Naive thymus-derived CD8-positive, alpha-beta T cell (primary cell): ENCODE results near the gene DUS1L. TPM values are rescaled to one million over a fixed set of nuclear protein-coding genes. Genes with fewer than 3 reads are reported as not detected.
A peak's percentile ranks its signal among the peaks of the same experiment; 100 is the strongest.
"Not testable (repeated sequence)": the region's sequence is repeated elsewhere in the genome, so short reads cannot be mapped to it uniquely, and the experiment has no call there.

Experiments used
- ATAC-seq, 2 donors: fragments of 150-1000 bp; cut with Tn5 transposase in 1 of 2; sonication (Bioruptor Pico), chemical (Tn5 transposase) in 1 of 2; 1 replicate in 1 of 2; 2 replicates in 1 of 2; pipeline ENCODE4 v1.10.0; 2021; ENCODE audit warnings: mild to moderate bottlenecking in 2 of 2, moderate library complexity in 2 of 2
- POLR2A ChIA-PET: fragments of 350-600 bp; sonication (Branson Sonifier 250); formaldehyde crosslinking; loops from one replicate; lab custom pipeline; 2021; ENCODE audit warnings: antibody characterized with exemption; lab: Charles Lee
- DNase-seq, 10 donors: peaks; one replicate each; pipeline versions ENCODE4 v3.0.0 to v3.0.0-alpha.2; 2020 to 2022
- H3K27ac Mint-ChIP-seq, 10 donors: one replicate each; pipeline ENCODE4 v1.8.0; 2020 to 2022; ENCODE audit warnings: mild to moderate bottlenecking in 10 of 10, mixed read lengths in 10 of 10, moderate library complexity in 4 of 10, inconsistent platforms in 1 of 10
- H3K27me3 Mint-ChIP-seq, 5 donors: one replicate each; pipeline ENCODE4 v1.8.0; 2021 to 2022; ENCODE audit warnings: mixed read lengths in 5 of 5
- H3K36me3 Mint-ChIP-seq, 3 donors: one replicate each; pipeline ENCODE4 v1.8.0; 2020 to 2022; ENCODE audit warnings: mixed read lengths in 3 of 3, mild to moderate bottlenecking in 2 of 3, inconsistent platforms in 1 of 3
- H3K4me1 Mint-ChIP-seq, 4 donors: one replicate each; pipeline ENCODE4 v1.8.0; 2021 to 2022; ENCODE audit warnings: mixed read lengths in 4 of 4
- H3K4me3 Mint-ChIP-seq, 10 donors: one replicate each; pipeline ENCODE4 v1.8.0; 2020 to 2022; ENCODE audit warnings: mild to moderate bottlenecking in 10 of 10, mixed read lengths in 10 of 10, moderate library complexity in 6 of 10, inconsistent platforms in 1 of 10
- H3K9me3 Mint-ChIP-seq, 9 donors: one replicate each; pipeline ENCODE4 v1.8.0; 2020 to 2022; ENCODE audit warnings: mixed read lengths in 9 of 9, mild to moderate bottlenecking in 3 of 9, inconsistent platforms in 1 of 9, moderate library complexity in 1 of 9
- polyA plus RNA-seq, 3 donors: library from polyadenylated mRNA; unstranded; fragments of 300-500 nt; fragmentation: Illumina TruSeq; gene quantifications; one replicate each; pipeline ENCODE4 v1.2.3, GENCODE V29; 2021
- total RNA-seq, 8 experiments: library from RNA in 2 of 8; stranded (reverse) in 2 of 8; gene quantifications; one replicate each; pipeline ENCODE4 v1.2.3 and lab custom pipeline; 2021 to 2026

DUS1L gene
- total and polyA plus RNA-seq, 5 experiments from 2014 or later: 68.6 to 167 (median 142) TPM

GRCh38 chr17:82049106-82049505, 16.5 kb downstream of the DUS1L start:
- POLR2A ChIA-PET: interaction anchor here (5.0 kb wide), 1 partner anchor 17 kb away, joined by 38 read pairs; the partner anchor contains the start of gene DUS1L
- Mint-ChIP-seq H3K4me3 (peak overlapping the region in 4 of 10 donors; percentile 42 to 68 (median 48)), H3K4me1 (peaks cover 0 to 27% (median 17%) of the 10 kb centered on the region in 4 donors), H3K27me3 (no peaks in the 10 kb centered on the region), H3K27ac (peak overlapping the region in 2 of 10 donors; percentile 22 to 75), H3K36me3 (peaks cover 0 to 10% (median 0%) of the 10 kb centered on the region in 3 donors), H3K9me3 (no peaks in the 10 kb centered on the region)
- no peak for ATAC-seq
- no peak for DNase-seq

DNA sequence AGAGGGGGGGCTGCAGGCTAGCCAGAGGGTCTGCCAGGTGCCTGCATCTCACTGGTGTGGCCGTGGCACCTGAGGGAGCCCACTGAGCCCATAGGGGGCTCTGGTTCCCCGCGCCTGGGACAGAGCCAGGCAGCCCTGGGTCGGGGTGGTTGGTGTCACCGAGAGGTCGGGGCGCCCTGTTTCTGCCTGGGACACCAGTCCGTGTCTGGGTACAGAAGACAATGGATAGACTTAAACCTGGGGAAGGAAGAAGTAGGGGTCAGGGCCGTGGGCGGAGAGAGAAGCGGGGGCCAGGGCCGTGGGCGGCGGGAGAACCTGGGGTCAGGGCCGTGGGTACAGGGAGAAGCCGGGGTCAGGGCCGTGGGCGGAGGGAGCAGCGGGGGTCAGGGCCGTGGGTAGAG, 17.0 kb downstream of the DUS1L start:
- Mint-ChIP-seq H3K4me1 (peaks cover 0 to 24% (median 17%) of the 10 kb centered on the region in 4 donors), H3K27me3 (no peaks in the 10 kb centered on the region), H3K36me3 (peaks cover 0 to 10% (median 0%) of the 10 kb centered on the region in 3 donors), H3K4me3 (peak overlapping the region in 4 of 10 donors; percentile 45 to 73 (median 48)), H3K27ac (peak overlapping the region in 1 of 10 donors; percentile 11), H3K9me3 (no peaks in the 10 kb centered on the region)
- ATAC-seq (no peak), DNase-seq (no peak)
- POLR2A ChIA-PET: no interaction called here

DNA sequence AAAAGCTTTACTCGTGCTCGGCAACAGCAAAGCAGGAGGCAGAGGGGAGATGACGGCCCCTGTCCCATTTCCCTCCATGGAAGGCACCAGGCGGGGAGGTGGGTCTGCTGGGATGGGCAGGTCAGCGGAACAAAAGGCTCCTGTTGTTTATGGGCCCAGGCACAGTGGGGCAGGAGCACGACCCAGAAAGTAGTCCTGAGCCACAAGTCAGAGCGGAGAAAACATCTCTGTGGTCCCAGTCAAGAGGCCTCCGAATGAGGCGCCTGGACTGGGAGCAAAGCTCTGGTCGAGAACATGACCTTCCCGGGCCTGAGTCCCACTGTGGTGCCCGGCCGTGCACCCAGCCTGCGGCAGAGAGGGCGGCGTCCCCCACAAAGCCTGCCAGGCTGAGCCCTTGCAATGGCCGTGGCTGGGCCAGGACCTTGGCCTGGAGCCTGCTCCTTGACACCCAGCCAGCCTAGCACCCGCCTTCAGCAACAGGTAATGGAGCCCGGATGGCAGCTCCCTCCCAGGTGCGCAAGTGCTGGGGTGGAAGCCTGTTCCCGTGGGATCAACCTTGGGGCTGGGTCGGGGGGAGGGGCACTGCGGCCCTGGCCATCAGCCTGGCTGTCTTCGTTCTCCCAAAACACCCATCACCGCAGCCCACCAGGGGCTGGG, 17.6 kb downstream of the DUS1L start:
- H3K27ac Mint-ChIP-seq: peak overlapping the region in 1 of 10 donors; percentile 37
- H3K9me3 Mint-ChIP-seq: no peaks in the 10 kb centered on the region
- H3K4me3 Mint-ChIP-seq: peak overlapping the region in 5 of 10 donors; percentile 3 to 60 (median 44)
- DNase-seq (peak in 1 of 10 donors; percentile 62), ATAC-seq (no peak)
- no peaks in the 10 kb centered on the region for H3K27me3 Mint-ChIP-seq
- peaks cover 0 to 10% (median 0%) of the 10 kb centered on the region in 3 donors for H3K36me3 Mint-ChIP-seq
- POLR2A ChIA-PET: interaction anchor here (0.6 to 1.1 kb wide), 2 partner anchors 10 to 415 kb away, joined by 3 to 5 read pairs; partner anchors contain the start of gene DCXR
- peaks cover 0 to 20% (median 15%) of the 10 kb centered on the region in 4 donors for H3K4me1 Mint-ChIP-seq

GRCh38 chr17:82047379-82047778, 18.2 kb downstream of the DUS1L start:
- peaks cover 0 to 20% (median 10%) of the 10 kb centered on the region in 4 donors for H3K4me1 Mint-ChIP-seq
- no peak for DNase-seq
- H3K27me3 Mint-ChIP-seq: no peaks in the 10 kb centered on the region
- no peak for ATAC-seq
- H3K4me3 Mint-ChIP-seq: peak overlapping the region in 7 of 10 donors; percentile 3 to 68 (median 44)
- H3K9me3 Mint-ChIP-seq: no peaks in the 10 kb centered on the region
- peaks cover 0 to 10% (median 0%) of the 10 kb centered on the region in 3 donors for H3K36me3 Mint-ChIP-seq
- H3K27ac Mint-ChIP-seq: peak overlapping the region in 3 of 10 donors; percentile 4 to 86 (median 37)
- POLR2A ChIA-PET: interaction anchor here (1.1 kb wide), 1 partner anchor 10 kb away, joined by 3 read pairs; the partner anchor contains the start of gene DCXR

DNA sequence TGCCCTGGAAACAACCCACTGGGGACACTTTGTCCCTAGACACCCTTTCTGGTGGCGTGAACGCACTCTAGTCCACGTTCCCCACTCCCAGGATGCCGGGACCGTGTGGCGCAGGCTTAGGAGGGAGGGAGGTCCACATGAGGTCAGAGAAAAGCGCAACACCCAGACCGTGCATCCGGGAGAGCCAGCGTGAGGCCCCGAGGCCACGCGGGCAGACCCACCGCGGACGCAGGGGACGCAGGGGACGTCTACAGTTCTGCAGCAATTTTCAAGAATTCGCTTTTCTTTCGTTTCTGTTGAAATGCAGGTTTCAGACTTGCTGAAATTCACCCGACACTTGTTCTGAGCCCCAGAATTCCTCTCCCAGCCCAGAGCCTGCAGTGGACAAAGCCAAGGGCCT, 18.7 kb downstream of the DUS1L start:
- POLR2A ChIA-PET: no interaction called here
- H3K9me3 Mint-ChIP-seq: no peaks in the 10 kb centered on the region
- peak overlapping the region in 1 of 10 donors; percentile 86 for H3K27ac Mint-ChIP-seq
- H3K27me3 Mint-ChIP-seq: no peaks in the 10 kb centered on the region
- peak overlapping the region in 1 of 10 donors; percentile 60 for H3K4me3 Mint-ChIP-seq
- no peak for DNase-seq
- H3K36me3 Mint-ChIP-seq: peaks cover 0 to 10% (median 0%) of the 10 kb centered on the region in 3 donors
- no peak for ATAC-seq
- H3K4me1 Mint-ChIP-seq: peaks cover 0 to 20% (median 10%) of the 10 kb centered on the region in 4 donors

DNA sequence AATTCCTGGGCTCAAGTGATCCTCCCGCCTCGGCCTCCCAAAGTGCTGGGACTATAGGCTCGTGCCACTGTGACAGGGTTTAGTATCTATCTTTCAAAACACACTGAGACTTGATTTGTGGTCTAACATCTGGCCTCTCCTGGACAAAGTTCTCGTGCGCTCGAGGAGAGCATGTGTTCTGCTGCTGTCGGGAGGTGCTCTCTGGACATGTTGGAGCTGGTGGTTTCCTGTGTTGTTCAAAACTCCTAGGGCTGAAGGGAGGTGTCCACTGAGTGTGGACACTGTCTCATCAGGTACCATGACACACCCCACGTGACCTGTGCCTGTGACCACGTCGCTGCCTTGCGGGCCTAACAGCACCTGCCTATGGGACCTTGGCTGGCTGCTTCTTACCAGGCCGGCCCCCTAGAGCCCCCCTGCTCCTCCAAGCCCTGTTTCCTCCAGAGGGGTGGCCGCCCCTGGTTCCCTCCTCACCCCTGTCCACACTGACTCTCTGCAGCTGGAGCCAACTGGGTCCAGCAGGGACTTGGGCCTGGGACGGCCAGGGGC, 19.6 kb downstream of the DUS1L start:
- Mint-ChIP-seq H3K4me1 (peaks cover 0 to 19% (median 10%) of the 10 kb centered on the region in 4 donors), H3K36me3 (peaks cover 0 to 10% (median 0%) of the 10 kb centered on the region in 3 donors), H3K27ac (peak overlapping the region in 1 of 10 donors; percentile 48), H3K4me3 (no peak overlapping the region), H3K27me3 (no peaks in the 10 kb centered on the region), H3K9me3 (no peaks in the 10 kb centered on the region)
- ATAC-seq: no peak
- POLR2A ChIA-PET: no interaction called here
- no peak for DNase-seq

GRCh38 chr17:82043507-82043906, 22.1 kb downstream of the DUS1L start:
- no peak overlapping the region for H3K4me3 Mint-ChIP-seq
- peaks cover 0 to 8% (median 0%) of the 10 kb centered on the region in 3 donors for H3K36me3 Mint-ChIP-seq
- H3K4me1 Mint-ChIP-seq: peaks cover 4 to 14% (median 8%) of the 10 kb centered on the region in 4 donors
- H3K27me3 Mint-ChIP-seq: no peaks in the 10 kb centered on the region
- H3K9me3 Mint-ChIP-seq: no peaks in the 10 kb centered on the region
- DNase-seq (no peak), ATAC-seq (no peak)
- POLR2A ChIA-PET: interaction anchor here (0.6 to 1.1 kb wide), 2 partner anchors 13 to 412 kb away, joined by 3 read pairs; no protein-coding TSS in a partner anchor
- no peak overlapping the region for H3K27ac Mint-ChIP-seq

GRCh38 chr17:82042649-82043048, 23.0 kb downstream of the DUS1L start:
- peak overlapping the region in 1 of 10 donors; percentile 65 for H3K27ac Mint-ChIP-seq

GRCh38 chr17:82041144-82041814, 24.3 kb downstream of the DUS1L start:
- H3K27me3 Mint-ChIP-seq: no peaks in the 10 kb centered on the region

More at GRCh38 chr17:82042649-82043048, 23.0 kb downstream of the DUS1L start:
- Mint-ChIP-seq H3K9me3 (no peaks in the 10 kb centered on the region), H3K27me3 (no peaks in the 10 kb centered on the region), H3K4me1 (peaks cover 9 to 20% (median 13%) of the 10 kb centered on the region in 4 donors), H3K36me3 (peaks cover 0 to 7% (median 0%) of the 10 kb centered on the region in 3 donors), H3K4me3 (no peak overlapping the region)
- POLR2A ChIA-PET: interaction anchor here (0.6 to 1.1 kb wide), 2 partner anchors 12 to 411 kb away, joined by 3 read pairs; no protein-coding TSS in a partner anchor
- no peak for ATAC-seq
- DNase-seq: no peak

DNA sequence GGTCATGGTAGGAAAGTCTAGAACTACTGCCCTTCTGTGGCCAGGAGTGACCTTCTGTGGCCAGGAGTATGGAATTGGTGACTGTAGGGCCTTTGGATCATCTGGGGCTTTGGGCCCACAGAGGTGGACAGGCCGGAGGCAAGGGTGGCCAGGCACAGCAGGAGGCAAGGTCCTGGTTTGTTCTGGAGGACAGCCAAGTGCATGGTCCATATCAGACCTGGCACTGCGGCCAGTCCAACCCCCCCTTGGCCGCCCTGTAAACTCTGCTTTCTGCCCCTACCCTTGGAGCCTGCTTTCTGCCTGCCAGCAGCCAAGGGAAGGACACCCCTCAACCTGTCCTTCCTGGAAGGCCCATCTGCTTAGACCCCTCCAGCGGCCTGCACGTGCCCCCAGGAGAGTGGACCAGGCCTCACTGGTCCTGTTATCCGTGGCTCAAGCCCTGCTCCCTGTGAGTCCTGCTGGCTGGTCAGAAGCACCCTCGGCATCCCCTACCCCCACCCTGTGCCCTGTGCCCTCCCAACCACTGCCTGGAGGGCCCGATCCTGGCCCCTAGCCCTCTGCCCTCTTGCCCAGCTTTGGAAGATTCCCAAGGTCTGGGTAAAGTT, 25.8 kb downstream of the DUS1L start:
- Mint-ChIP-seq H3K9me3 (no peaks in the 10 kb centered on the region), H3K4me3 (no peak overlapping the region), H3K36me3 (peaks cover 0 to 4% (median 3%) of the 10 kb centered on the region in 3 donors), H3K27me3 (no peaks in the 10 kb centered on the region), H3K4me1 (peaks cover 14 to 31% (median 28%) of the 10 kb centered on the region in 4 donors), H3K27ac (no peak overlapping the region)
- no peak for ATAC-seq
- DNase-seq: no peak
- POLR2A ChIA-PET: interaction anchor here (2.6 kb wide), 1 partner anchor 11 kb away, joined by 23 read pairs; the partner anchor contains the start of genes GPS1 and RFNG

More at GRCh38 chr17:82041144-82041814, 24.3 kb downstream of the DUS1L start:
- Mint-ChIP-seq H3K4me1 (peaks cover 11 to 19% (median 16%) of the 10 kb centered on the region in 4 donors), H3K36me3 (no peaks in the 10 kb centered on the region), H3K9me3 (no peaks in the 10 kb centered on the region), H3K4me3 (no peak overlapping the region), H3K27ac (no peak overlapping the region)
- POLR2A ChIA-PET: interaction anchor here (0.8 kb wide), 1 partner anchor 10 kb away, joined by 4 read pairs; no protein-coding TSS in a partner anchor
- no peak for DNase-seq
- no peak for ATAC-seq

GRCh38 chr17:82038796-82039409, 26.7 kb downstream of the DUS1L start:
- H3K27me3 Mint-ChIP-seq, ATAC-seq, DNase-seq, H3K36me3 Mint-ChIP-seq, H3K9me3 Mint-ChIP-seq: not testable (repeated sequence)
- peak overlapping the region in 7 of 10 donors; percentile 1 to 63 (median 27) for H3K4me3 Mint-ChIP-seq
- peaks cover 15 to 31% (median 28%) of the 10 kb centered on the region in 4 donors for H3K4me1 Mint-ChIP-seq
- peak overlapping the region in 1 of 10 donors; percentile 18 for H3K27ac Mint-ChIP-seq
- POLR2A ChIA-PET: interaction anchor here (0.6 to 2.6 kb wide), 3 partner anchors 12 to 88 kb away, joined by 3 to 23 read pairs (median 18); partner anchors contain the start of genes GPS1 and RFNG
